Hepatocyte (in vitro differentiated cells): Measurements from ENCODE around the gene AKT1. TPM values are rescaled to one million over a fixed set of nuclear protein-coding genes. Genes with fewer than 3 reads are reported as not detected.

Source experiments
- DNase-seq: peaks from one replicate; pipeline ENCODE4 v3.0.0-alpha.2; 2016; ENCODE audit warnings: low spot score
- H2AFZ ChIP-seq: fragments of 200-600 bp; sonication (generic); 2 replicates; pipeline ENCODE4 v1.6.0; 2016; ENCODE audit warnings: antibody characterized with exemption, mild to moderate bottlenecking
- H3K27ac ChIP-seq: fragments of 200-600 bp; sonication (generic); 2 replicates; pipeline ENCODE4 v1.5.1; 2016; ENCODE audit warnings: mild to moderate bottlenecking
- H3K27me3 ChIP-seq: fragments of 200-600 bp; sonication (generic); 2 replicates; pipeline ENCODE4 v1.6.1; 2016
- H3K36me3 ChIP-seq: fragments of 200-600 bp; sonication (generic); replicated peaks from 2 replicates; pipeline ENCODE4 v1.5.1; 2016; ENCODE audit warnings: low read depth; ENCODE audit not compliant: insufficient read depth
- H3K4me1 ChIP-seq: fragments of 200-600 bp; sonication (generic); 2 replicates; pipeline ENCODE4 v1.5.1; 2016; ENCODE audit warnings: mild to moderate bottlenecking, moderate library complexity; ENCODE audit not compliant: insufficient read depth
- H3K4me2 ChIP-seq: fragments of 200-600 bp; sonication (generic); 2 replicates; pipeline ENCODE4 v1.6.0; 2016
- H3K4me3 ChIP-seq: fragments of 200-600 bp; sonication (generic); 2 replicates; pipeline ENCODE4 v1.5.1; 2016; ENCODE audit warnings: mild to moderate bottlenecking
- H3K79me2 ChIP-seq: fragments of 200-600 bp; sonication (generic); 2 replicates; pipeline ENCODE4 v1.6.0; 2017; ENCODE audit warnings: mild to moderate bottlenecking
- H3K9me2 ChIP-seq: fragments of 200-600 bp; sonication (generic); replicated peaks from 2 replicates; pipeline ENCODE4 v1.6.0; 2017; ENCODE audit warnings: mild to moderate bottlenecking; ENCODE audit not compliant: insufficient read depth
- H3K9me3 ChIP-seq: fragments of 200-600 bp; sonication (generic); 2 replicates; pipeline ENCODE4 v1.5.1; 2016; ENCODE audit warnings: low read depth, mild to moderate bottlenecking
- H4K20me1 ChIP-seq: fragments of 200-600 bp; sonication (generic); 2 replicates; pipeline ENCODE4 v1.6.0; 2016; ENCODE audit warnings: mild to moderate bottlenecking; ENCODE audit not compliant: insufficient read depth, poor library complexity, severe bottlenecking
- EZH2 ChIP-seq: fragments of 200-600 bp; sonication (generic); IDR thresholded peaks from 2 replicates; pipeline ENCODE4 v1.6.1; 2016; ENCODE audit warnings: antibody characterized with exemption, mild to moderate bottlenecking, borderline replicate concordance
- EZH2phosphoT487 ChIP-seq: fragments of 200-600 bp; sonication (generic); IDR thresholded peaks from one replicate; pipeline ENCODE4 v1.6.1; 2018; ENCODE audit warnings: antibody characterized with exemption, mild to moderate bottlenecking, low read depth, moderate library complexity; ENCODE audit not compliant: unreplicated experiment, severe bottlenecking
- WGBS: methylation state at CpG from one replicate; pipeline ENCODE4 v1.1.6; 2016; ENCODE audit warnings: low lambda C conversion rate; ENCODE audit errors: missing lambda C conversion rate; 5-methylcytosine and 5-hydroxymethylcytosine counted together
- polyA plus RNA-seq: library from polyadenylated mRNA; unstranded; fragments of >200 nt; fragmentation: Nextera tagmentation; extraction: Ambion mirVana; gene quantifications from 2 replicates; pipeline ENCODE4 v1.2.1, GENCODE V29; 2016
- total RNA-seq: library from RNA; depleted of rRNA; stranded (reverse); fragments of >200 nt; gene quantifications from 2 replicates; pipeline ENCODE4 v1.2.3, GENCODE V29; 2014
- TF ChIP-seq, protein P1 (sequence below): fragments of 200-600 bp; sonication (generic); IDR thresholded peaks from 2 replicates; pipeline ENCODE4 v1.5.1; 2016; ENCODE audit warnings: antibody characterized with exemption, mild to moderate bottlenecking; ENCODE audit not compliant: poor library complexity

AKT1 gene
- total and polyA plus RNA-seq, 2 experiments from 2014 or later, result 124 to 159 TPM

DNA sequence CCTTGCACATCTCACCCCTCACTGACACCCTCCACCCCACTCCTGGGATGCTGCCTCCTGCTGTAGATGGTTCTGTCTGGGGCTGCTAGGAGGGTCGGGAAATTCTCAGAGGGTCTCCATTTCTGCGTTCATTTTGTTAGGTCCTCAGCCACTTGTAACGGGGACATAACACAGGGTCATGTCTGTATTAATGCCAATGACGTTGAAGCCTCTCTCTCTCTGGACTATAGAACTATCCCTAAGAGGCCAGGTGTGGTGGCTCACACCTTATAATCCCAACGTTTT is 28.0 kb downstream of the AKT1 start:
- Histone ChIP-seq H2AFZ (no peak overlapping the region), H3K4me3 (no peak overlapping the region), H3K36me3 (no peaks in the 10 kb centered on the region), H3K79me2 (peaks cover 25% of the 10 kb centered on the region), H3K9me3 (no peaks in the 10 kb centered on the region), H3K27me3 (no peaks in the 10 kb centered on the region), H3K27ac (peak overlapping the region; percentile 83), H4K20me1 (no peaks in the 10 kb centered on the region), H3K4me1 (peaks cover 4% of the 10 kb centered on the region), H3K9me2 (no peaks in the 10 kb centered on the region), H3K4me2 (peak overlapping the region; percentile 46)
- no peak for DNase-seq
- TF ChIP-seq, protein P1, sequence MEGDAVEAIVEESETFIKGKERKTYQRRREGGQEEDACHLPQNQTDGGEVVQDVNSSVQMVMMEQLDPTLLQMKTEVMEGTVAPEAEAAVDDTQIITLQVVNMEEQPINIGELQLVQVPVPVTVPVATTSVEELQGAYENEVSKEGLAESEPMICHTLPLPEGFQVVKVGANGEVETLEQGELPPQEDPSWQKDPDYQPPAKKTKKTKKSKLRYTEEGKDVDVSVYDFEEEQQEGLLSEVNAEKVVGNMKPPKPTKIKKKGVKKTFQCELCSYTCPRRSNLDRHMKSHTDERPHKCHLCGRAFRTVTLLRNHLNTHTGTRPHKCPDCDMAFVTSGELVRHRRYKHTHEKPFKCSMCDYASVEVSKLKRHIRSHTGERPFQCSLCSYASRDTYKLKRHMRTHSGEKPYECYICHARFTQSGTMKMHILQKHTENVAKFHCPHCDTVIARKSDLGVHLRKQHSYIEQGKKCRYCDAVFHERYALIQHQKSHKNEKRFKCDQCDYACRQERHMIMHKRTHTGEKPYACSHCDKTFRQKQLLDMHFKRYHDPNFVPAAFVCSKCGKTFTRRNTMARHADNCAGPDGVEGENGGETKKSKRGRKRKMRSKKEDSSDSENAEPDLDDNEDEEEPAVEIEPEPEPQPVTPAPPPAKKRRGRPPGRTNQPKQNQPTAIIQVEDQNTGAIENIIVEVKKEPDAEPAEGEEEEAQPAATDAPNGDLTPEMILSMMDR, result no peak
- no peak for TF ChIP-seq EZH2
- TF ChIP-seq EZH2phosphoT487, result no peak
- 90% methylated on average over 5 of the region's 5 CpGs for WGBS

- TF ChIP-seq, protein P1, result no peak
- no peak for TF ChIP-seq EZH2
- TF ChIP-seq EZH2phosphoT487, result no peak
- peak overlapping the region; percentile 56 for H3K4me2 ChIP-seq
- no peak for DNase-seq
- H2AFZ ChIP-seq, result no peak overlapping the region
- no peaks in the 10 kb centered on the region for H3K9me2 ChIP-seq
- no peaks in the 10 kb centered on the region for H3K9me3 ChIP-seq
- peaks cover 29% of the 10 kb centered on the region for H3K79me2 ChIP-seq
- H3K36me3 ChIP-seq, result no peaks in the 10 kb centered on the region
- H4K20me1 ChIP-seq, result no peaks in the 10 kb centered on the region
- no peaks in the 10 kb centered on the region for H3K27me3 ChIP-seq
- WGBS, result 75% methylated on average over 15 of the region's 15 CpGs
- peaks cover 4% of the 10 kb centered on the region for H3K4me1 ChIP-seq
- H3K4me3 ChIP-seq, result no peak overlapping the region
- peak overlapping the region; percentile 83 for H3K27ac ChIP-seq
Observed at GRCh38 chr14:104766863-104767633, 28.5 kb downstream of the AKT1 start.

DNA sequence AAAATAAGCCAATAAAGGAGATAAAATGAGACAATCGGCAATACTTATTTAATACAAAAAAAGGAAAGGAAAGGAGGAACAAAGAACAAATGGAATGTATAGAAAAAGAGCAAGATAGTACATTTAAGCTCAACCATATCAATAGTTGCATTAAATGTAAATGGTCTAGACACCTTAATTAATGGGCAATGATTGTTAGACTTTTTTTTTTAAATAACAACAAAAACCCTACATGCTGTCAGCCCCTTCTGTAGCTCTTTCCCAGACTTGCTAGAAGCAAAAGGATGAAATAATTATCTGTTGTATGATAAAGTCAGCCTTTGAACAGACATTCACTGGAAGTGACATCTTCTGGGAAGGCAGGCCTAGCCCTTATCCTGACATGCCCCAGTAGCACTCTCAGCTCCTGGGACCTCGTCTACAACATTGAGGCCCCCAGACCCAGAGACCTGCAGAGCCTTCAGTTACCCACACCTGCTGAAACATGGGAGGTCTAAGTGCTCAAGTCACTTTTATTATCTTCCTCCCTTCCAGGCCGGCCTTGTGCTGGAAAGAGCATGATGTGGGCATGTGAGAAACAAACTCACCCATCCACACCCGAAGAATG is 29.2 kb downstream of the AKT1 start:
- Histone ChIP-seq H3K9me2 (no peaks in the 10 kb centered on the region), H3K27ac (peak overlapping the region; percentile 37), H3K9me3 (no peaks in the 10 kb centered on the region), H4K20me1 (no peaks in the 10 kb centered on the region), H3K36me3 (no peaks in the 10 kb centered on the region), H3K4me1 (peaks cover 4% of the 10 kb centered on the region), H2AFZ (no peak overlapping the region), H3K4me3 (no peak overlapping the region), H3K27me3 (no peaks in the 10 kb centered on the region), H3K79me2 (peaks cover 29% of the 10 kb centered on the region), H3K4me2 (peak overlapping the region; percentile 56)
- DNase-seq, result no peak
- WGBS, result 82% methylated on average over 4 of the region's 4 CpGs
- no peak for TF ChIP-seq EZH2
- no peak for TF ChIP-seq EZH2phosphoT487
- TF ChIP-seq, protein P1, result no peak
